NCI-H2107 treated with DMSO at 0.1 percent for 48 hours (cell line): ENCODE results near the gene MAOB.
"Not testable (repeated sequence)": the region's sequence is repeated elsewhere in the genome, so short reads cannot be mapped to it uniquely, and the experiment has no call there.

ENCODE experiments used
- DNase-seq: peaks from one replicate; lab custom pipeline; 2025; ENCODE audit not compliant: unreplicated experiment; lab: John Stamatoyannopoulos, UW

The MAOB gene

DNA sequence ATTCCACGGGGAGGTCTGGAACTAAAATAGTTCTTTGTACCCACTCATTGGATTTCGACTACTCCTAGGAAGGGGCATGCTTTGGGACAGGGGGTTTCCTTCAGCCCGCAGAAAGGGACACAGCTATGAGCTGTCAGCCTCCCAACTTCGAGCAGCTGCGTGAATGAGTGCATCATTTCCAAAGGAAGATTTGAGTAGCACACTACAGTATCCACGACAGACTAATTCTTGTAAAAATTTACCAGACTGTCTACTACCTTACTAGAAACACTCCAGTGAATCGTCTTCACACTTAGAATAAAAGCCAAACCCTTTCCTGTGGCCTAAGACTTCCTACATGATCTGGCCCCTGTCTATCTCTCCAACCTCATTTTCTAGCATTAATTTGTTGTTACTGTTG lies 124.2 kb downstream of the MAOB start:
- no peak for DNase-seq

DNA sequence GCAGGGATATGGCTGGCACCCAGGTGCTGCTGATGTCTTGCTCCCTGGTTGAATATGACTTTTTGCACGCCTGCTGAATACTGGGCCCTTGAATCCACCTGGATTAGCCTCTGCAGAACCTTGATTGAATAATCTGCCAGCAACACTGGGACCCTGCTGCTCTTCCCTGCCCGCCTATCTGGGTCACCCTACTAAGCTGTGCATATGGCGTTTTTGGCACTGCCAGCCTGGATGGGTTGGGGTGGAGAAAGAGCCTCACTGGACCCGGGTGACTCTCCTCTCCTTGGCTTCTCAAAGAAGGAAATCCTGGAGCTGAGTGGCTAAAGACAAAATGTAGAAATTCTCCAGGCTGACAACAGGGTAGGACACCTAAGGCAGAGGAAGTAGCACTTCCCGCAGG lies 126.2 kb downstream of the MAOB start:
- DNase-seq, result no peak

- DNase-seq, result no peak
These were observed 128.6 kb downstream of the MAOB start for GRCh38 chrX:43753637-43754036.

DNA sequence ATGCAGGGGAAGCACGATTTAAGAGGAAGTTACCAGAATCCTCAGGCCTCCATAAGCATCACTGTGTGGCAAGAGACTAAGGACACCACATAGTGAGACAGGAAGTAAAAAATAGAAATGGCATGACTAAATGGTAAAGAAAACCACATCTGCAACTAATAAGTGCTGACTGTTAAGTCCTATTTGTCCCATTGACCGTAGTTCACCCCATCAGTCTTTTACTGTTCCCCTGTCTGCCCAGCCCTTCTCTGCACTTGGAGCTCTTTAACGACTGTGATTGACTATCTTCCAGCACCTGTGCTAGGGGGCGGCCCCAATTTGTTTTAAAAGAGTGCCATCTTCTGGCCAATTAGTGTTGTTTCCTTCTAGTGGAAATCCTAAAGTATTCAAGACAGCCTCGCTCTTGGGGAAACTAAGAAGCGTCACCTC lies 132.0 kb downstream of the MAOB start:
- DNase-seq, result peak; percentile 43

GRCh38 chrX:43747476-43747875 lies 134.8 kb downstream of the MAOB start:
- DNase-seq, result no peak

GRCh38 chrX:43745938-43746721 lies 136.1 kb downstream of the MAOB start:
- DNase-seq, result no peak

DNA sequence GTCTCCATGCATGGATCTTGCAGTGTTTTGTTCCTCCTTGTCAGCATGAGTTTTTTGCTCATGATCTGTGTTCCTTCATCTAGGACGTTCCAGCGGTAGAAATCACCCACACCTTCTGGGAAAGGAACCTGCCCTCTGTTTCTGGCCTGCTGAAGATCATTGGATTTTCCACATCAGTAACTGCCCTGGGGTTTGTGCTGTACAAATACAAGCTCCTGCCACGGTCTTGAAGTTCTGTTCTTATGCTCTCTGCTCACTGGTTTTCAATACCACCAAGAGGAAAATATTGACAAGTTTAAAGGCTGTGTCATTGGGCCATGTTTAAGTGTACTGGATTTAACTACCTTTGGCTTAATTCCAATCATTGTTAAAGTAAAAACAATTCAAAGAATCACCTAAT lies 138.0 kb downstream of the MAOB start:
- no peak for DNase-seq

DNA sequence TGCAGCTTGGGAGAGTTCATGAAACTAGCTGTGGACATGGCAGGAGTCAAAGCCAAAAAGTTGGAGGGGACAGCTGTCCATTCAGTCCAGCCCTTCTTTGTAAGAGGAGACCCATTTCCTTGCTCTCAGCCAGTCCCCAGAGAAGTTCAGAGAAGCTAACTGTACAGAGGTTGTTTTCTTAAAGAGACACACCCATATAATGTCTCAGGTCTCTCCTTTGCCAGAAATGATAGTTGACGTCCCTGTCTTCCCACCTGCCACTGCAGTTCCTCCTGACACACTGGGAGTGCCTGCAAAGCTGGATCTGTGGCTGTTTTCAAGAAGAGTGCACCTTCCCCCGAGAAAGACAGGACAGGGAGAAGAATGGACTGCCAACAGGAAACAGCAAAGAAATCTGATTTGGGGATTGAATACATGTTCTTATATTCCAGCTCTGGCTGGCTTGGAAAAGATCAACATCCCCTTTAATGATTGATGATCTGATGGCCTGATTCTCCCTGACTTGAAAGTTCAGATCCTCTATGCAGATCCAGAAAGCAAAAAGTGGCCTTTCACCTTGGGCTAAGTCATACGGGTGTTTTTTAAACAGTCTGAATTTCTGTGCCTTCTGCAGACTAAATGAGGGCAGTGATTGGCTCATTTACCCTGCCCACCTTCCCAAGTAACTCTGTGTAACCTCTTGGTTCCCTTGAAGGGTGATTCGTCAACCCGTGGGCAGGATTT lies 139.0 kb downstream of the MAOB start:
- no peak for DNase-seq

- DNase-seq, result no peak
These were observed 140.2 kb downstream of the MAOB start for GRCh38 chrX:43741843-43742573.

GRCh38 chrX:43735957-43736356 lies 146.3 kb downstream of the MAOB start:
- peak; percentile 0 for DNase-seq

- no peak for DNase-seq
These were observed 146.7 kb downstream of the MAOB start for GRCh38 chrX:43735534-43735933.

DNA sequence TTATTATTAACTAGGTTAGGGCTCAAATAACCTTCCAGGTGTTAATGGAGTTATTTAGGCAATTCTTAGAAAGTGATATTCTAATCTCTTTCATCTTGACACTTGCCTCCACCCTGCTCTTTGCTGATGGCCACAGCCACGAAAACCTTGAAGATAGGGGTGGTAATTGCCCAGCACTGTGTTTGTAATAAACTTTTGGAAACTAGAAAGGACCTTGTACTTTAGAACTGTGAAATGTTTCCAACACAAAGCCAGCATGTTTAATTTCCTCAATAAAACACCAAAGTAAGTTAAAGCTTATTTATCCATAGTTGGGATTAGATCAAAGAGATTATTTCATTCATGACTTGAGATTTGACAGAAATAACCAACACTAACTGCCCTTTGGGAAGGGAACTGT lies 147.8 kb downstream of the MAOB start:
- no peak for DNase-seq

- DNase-seq, result no peak
These were observed 148.6 kb downstream of the MAOB start for GRCh38 chrX:43733699-43734098.

- no peak for DNase-seq
These were observed 151.2 kb downstream of the MAOB start for GRCh38 chrX:43731086-43731485.

- DNase-seq, result no peak
These were observed 153.3 kb downstream of the MAOB start for GRCh38 chrX:43728966-43729365.

DNA sequence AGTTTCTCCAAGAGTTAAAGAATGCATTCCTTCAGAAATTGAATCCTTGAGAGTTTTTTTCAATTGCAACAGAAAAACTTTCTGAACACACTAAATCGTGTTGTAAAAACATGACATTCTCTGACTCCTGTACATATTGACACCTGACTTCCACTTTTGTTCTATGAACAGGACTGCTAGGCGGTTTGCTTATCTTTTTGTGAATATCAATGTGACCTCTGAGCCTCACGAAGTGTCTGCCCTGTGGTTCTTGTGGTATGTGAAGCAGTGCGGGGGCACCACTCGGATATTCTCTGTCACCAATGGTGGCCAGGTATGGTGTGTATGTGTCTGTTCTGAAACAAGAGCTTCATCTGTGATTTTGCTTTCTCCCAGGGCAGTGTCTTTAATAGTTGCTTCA lies 154.2 kb downstream of the MAOB start:
- DNase-seq, result no peak

DNA sequence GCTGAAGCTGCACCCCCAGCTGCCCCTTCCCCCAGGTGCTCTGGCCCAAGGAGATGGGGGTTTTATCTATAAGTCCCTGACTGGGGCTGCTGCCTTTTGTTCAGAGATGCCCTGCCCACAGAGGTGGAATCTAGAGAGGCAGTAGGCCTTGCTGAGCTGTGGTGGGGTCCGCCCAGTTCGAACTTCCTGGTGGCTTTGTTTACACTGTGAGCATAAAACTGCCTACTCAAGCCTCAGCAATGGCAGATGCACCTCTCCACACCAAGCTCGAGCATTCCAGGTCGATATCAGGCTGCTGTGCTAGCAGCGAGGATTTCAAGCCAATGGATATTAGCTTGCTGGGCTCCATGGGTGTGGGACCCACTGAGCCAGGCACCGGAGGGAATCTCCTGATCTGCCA lies 155.0 kb downstream of the MAOB start:
- not testable (repeated sequence) for DNase-seq

DNA sequence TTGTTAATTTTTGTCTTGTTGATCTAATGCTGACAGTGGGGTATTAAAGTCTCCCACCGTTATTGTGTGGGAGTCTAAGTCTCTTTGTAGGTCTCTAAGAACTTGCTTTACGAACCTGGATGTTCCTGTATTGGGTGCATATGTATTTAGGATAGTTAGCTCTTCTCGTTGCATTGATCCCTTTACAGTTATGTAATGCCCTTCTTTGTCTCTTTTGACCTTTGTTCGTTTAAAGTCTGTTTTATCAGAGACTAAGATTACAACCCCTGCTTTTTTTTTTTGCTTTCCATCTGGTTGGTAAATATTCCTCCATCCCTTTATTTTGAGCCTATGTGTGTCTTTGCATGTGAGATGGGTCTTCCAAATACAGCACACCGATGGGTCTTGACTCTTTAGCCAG lies 157.0 kb downstream of the MAOB start:
- DNase-seq, result not testable (repeated sequence)

DNA sequence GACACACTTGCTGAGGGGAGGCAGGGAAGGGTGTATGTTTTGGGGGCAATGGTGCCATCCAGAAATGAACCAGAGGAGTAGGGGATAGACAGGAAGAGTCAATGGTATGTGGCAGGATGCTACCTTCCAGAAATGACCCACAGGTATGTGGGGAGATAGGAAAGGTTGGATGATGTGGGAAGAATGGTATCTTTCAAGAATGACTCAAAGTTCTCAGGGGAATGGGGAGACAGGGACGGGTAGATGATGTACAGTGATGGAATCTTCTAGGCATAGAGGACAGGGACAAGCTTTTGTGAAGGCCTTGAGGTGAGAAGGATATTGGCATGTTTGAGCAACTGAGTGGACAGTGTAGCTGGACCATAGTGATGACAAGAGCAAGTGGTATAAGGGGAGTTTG lies 161.3 kb downstream of the MAOB start:
- no peak for DNase-seq

DNA sequence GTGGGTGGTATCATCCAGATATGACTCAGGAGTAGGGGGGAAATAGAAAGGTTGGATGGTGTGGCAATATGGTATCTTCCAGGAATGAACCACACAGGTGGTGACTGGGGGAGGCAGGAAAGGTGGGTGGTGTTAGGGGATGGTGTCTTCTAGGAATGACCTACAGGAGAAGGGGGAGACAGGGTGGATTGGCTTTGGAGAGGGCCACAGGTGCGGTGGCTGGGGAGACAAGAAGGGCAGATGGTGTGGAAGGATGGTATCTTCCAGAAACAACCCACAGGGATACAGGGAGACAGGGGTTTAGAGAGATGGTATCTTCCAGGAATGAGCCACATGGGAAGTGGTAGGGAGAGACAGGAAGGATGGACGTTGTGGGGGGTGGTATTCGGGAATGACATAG lies 162.2 kb downstream of the MAOB start:
- no peak for DNase-seq

DNA sequence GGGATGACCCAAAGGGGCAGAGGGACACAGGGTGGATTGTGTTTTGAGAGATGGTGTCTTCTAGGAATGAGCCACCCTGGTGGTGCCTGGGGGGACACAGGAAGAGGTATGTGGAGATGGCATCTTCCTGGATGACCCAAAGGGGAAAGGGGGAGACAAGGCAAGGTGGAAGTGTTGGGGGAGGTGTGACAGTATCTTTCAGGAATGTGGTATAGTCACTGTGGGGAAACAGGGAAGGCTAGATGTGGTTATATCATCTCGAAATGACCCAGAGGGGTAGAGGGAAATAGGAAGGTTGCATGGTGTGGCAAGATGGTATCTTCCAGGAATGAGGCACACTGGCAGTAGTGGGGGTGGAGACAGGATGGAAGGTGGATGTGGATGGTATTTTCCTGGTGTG lies 163.3 kb downstream of the MAOB start:
- DNase-seq, result no peak

DNA sequence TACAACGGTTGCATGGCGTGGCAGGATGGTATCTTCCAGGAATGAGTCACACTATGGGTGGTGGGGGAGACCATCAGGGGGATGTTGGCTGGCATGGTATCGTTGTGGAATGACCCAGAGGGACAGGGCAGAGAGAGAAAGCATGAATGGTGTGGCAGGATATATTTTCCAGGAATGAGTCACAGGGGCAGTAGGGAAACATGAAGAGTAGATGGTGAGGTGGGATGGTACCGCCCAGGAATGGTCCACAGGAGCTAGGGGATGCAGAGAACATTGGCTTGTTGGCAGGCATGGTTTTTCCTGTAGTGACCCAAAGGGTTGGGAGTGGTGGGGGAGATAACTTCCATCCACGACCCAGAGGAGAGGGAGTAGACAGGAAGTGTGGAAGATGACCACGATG lies 163.7 kb downstream of the MAOB start:
- no peak for DNase-seq
